ENCODE data around the gene MATCAP1.

DNA sequence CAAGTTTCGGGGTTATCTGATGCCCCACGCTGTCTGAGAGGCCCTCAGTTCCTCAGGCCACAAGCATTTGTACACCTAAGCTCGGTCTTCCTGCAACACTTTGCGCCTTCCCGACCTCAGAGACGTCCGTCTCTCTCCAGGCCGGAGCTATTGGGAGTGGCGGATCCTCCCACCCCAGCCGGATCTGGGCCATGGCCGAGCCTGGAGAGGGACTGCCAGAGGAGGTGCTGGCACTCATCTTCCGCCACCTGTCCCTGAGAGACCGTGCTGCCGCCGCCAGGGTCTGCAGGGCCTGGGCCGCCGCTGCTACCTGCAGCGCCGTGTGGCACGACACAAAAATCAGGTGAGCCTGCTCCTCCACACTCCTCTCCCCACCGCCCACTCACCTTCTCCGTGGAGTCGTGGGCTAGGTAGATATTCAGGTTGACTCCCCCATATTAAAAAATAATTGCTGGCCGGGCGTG lies 22.1 kb downstream of the MATCAP1 start:
- TF ChIP-seq, protein P1, sequence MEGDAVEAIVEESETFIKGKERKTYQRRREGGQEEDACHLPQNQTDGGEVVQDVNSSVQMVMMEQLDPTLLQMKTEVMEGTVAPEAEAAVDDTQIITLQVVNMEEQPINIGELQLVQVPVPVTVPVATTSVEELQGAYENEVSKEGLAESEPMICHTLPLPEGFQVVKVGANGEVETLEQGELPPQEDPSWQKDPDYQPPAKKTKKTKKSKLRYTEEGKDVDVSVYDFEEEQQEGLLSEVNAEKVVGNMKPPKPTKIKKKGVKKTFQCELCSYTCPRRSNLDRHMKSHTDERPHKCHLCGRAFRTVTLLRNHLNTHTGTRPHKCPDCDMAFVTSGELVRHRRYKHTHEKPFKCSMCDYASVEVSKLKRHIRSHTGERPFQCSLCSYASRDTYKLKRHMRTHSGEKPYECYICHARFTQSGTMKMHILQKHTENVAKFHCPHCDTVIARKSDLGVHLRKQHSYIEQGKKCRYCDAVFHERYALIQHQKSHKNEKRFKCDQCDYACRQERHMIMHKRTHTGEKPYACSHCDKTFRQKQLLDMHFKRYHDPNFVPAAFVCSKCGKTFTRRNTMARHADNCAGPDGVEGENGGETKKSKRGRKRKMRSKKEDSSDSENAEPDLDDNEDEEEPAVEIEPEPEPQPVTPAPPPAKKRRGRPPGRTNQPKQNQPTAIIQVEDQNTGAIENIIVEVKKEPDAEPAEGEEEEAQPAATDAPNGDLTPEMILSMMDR (IDR thresholded peaks at IDR 0.05; ENCODE audit: low read depth, low read length, poor library complexity, severe bottlenecking) = no peak
- TF ChIP-seq EZH2phosphoT487 (IDR thresholded peaks at IDR 0.05; ENCODE audit: borderline replicate concordance, low read length) = no peak
